ENCODE measurements around the gene MARCHF10.

The MARCHF10 gene

GRCh38 chr17:62735044-62735651 is 73.0 kb downstream of the MARCHF10 start:
- TF ChIP-seq CTCF (conservative IDR thresholded peaks at IDR 0.05; ENCODE audit: low read length) (no peak), EZH2phosphoT487 (IDR thresholded peaks at IDR 0.05; ENCODE audit: borderline replicate concordance) (no peak)
- no peak overlapping the region for H3K4me2 ChIP-seq (ENCODE audit: low read depth, low read length, poor library complexity, severe bottlenecking)

GRCh38 chr17:62732125-62732524 is 76.0 kb downstream of the MARCHF10 start:
- H3K4me1 ChIP-seq (ENCODE audit: insufficient read depth, low read length, poor library complexity, severe bottlenecking) = no peaks in the 10 kb centered on the region
- no peaks in the 10 kb centered on the region for H4K20me1 ChIP-seq (ENCODE audit: insufficient read depth, low read length, poor library complexity, severe bottlenecking)
- no peak for TF ChIP-seq EZH2phosphoT487 (IDR thresholded peaks at IDR 0.05; ENCODE audit: borderline replicate concordance)
- no peak for TF ChIP-seq CTCF (conservative IDR thresholded peaks at IDR 0.05; ENCODE audit: low read length)
- no peaks in the 10 kb centered on the region for H3K9me3 ChIP-seq (ENCODE audit: insufficient read depth, low read depth, low read length)
- H3K79me2 ChIP-seq (ENCODE audit: insufficient read depth, low read length) = no peaks in the 10 kb centered on the region
- H3K9me2 ChIP-seq (replicated peaks; ENCODE audit: low read depth, low read length) = no peaks in the 10 kb centered on the region
- no peaks in the 10 kb centered on the region for H3F3A ChIP-seq (ENCODE audit: low read depth)
- H3K4me2 ChIP-seq (ENCODE audit: low read depth, low read length, poor library complexity, severe bottlenecking) = no peak overlapping the region
- H2AFZ ChIP-seq (ENCODE audit: low read length) = no peak overlapping the region
- no peaks in the 10 kb centered on the region for H3K27me3 ChIP-seq (ENCODE audit: insufficient read depth, low read length, poor library complexity, severe bottlenecking)
- H3K9ac ChIP-seq (ENCODE audit: low read depth, low read length, poor library complexity, severe bottlenecking) = no peak overlapping the region
- H3K4me3 ChIP-seq (ENCODE audit: low read length, poor library complexity, severe bottlenecking) = no peak overlapping the region
- no peaks in the 10 kb centered on the region for H3K36me3 ChIP-seq (ENCODE audit: insufficient read depth, low read length)

More at GRCh38 chr17:62735044-62735651, 73.0 kb downstream of the MARCHF10 start:
- no peak overlapping the region for H3K4me3 ChIP-seq (ENCODE audit: low read length, poor library complexity, severe bottlenecking)
- H2AFZ ChIP-seq (ENCODE audit: low read length) = no peak overlapping the region
- no peaks in the 10 kb centered on the region for H3K36me3 ChIP-seq (ENCODE audit: insufficient read depth, low read length)
- no peaks in the 10 kb centered on the region for H4K20me1 ChIP-seq (ENCODE audit: insufficient read depth, low read length, poor library complexity, severe bottlenecking)
- H3K79me2 ChIP-seq (ENCODE audit: insufficient read depth, low read length) = no peaks in the 10 kb centered on the region
- no peaks in the 10 kb centered on the region for H3K27me3 ChIP-seq (ENCODE audit: insufficient read depth, low read length, poor library complexity, severe bottlenecking)
- H3K9ac ChIP-seq (ENCODE audit: low read depth, low read length, poor library complexity, severe bottlenecking) = no peak overlapping the region
- H3K9me3 ChIP-seq (ENCODE audit: insufficient read depth, low read depth, low read length) = no peaks in the 10 kb centered on the region
- no peaks in the 10 kb centered on the region for H3F3A ChIP-seq (ENCODE audit: low read depth)
- H3K4me1 ChIP-seq (ENCODE audit: insufficient read depth, low read length, poor library complexity, severe bottlenecking) = no peaks in the 10 kb centered on the region
- H3K9me2 ChIP-seq (replicated peaks; ENCODE audit: low read depth, low read length) = no peaks in the 10 kb centered on the region

- no peaks in the 10 kb centered on the region for H3K9me3 ChIP-seq (ENCODE audit: insufficient read depth, low read depth, low read length)
- H4K20me1 ChIP-seq (ENCODE audit: insufficient read depth, low read length, poor library complexity, severe bottlenecking) = no peaks in the 10 kb centered on the region
- H3K4me2 ChIP-seq (ENCODE audit: low read depth, low read length, poor library complexity, severe bottlenecking) = no peak overlapping the region
- H3K27me3 ChIP-seq (ENCODE audit: insufficient read depth, low read length, poor library complexity, severe bottlenecking) = no peaks in the 10 kb centered on the region
- H3K9me2 ChIP-seq (replicated peaks; ENCODE audit: low read depth, low read length) = no peaks in the 10 kb centered on the region
- no peak overlapping the region for H3K9ac ChIP-seq (ENCODE audit: low read depth, low read length, poor library complexity, severe bottlenecking)
- no peaks in the 10 kb centered on the region for H3K79me2 ChIP-seq (ENCODE audit: insufficient read depth, low read length)
- H3K36me3 ChIP-seq (ENCODE audit: insufficient read depth, low read length) = no peaks in the 10 kb centered on the region
- H2AFZ ChIP-seq (ENCODE audit: low read length) = no peak overlapping the region
- TF ChIP-seq CTCF (conservative IDR thresholded peaks at IDR 0.05; ENCODE audit: low read length) (peak; percentile 18; the same call in 1 of the 2 replicates), EZH2phosphoT487 (IDR thresholded peaks at IDR 0.05; ENCODE audit: borderline replicate concordance) (no peak)
- H3K4me3 ChIP-seq (ENCODE audit: low read length, poor library complexity, severe bottlenecking) = no peak overlapping the region
- H3F3A ChIP-seq (ENCODE audit: low read depth) = no peaks in the 10 kb centered on the region
- H3K4me1 ChIP-seq (ENCODE audit: insufficient read depth, low read length, poor library complexity, severe bottlenecking) = peaks cover 19% of the 10 kb centered on the region
Measured at GRCh38 chr17:62727916-62728672, 80.0 kb downstream of the MARCHF10 start.

Measured in Loucy (cell line).